ENCODE results near the gene FEM1B. TPM values are rescaled to one million over a fixed set of nuclear protein-coding genes. Genes with fewer than 3 reads are reported as not detected.

The FEM1B gene
- total RNA-seq, 1 experiment from 2014 or later, result 22.1 TPM

DNA sequence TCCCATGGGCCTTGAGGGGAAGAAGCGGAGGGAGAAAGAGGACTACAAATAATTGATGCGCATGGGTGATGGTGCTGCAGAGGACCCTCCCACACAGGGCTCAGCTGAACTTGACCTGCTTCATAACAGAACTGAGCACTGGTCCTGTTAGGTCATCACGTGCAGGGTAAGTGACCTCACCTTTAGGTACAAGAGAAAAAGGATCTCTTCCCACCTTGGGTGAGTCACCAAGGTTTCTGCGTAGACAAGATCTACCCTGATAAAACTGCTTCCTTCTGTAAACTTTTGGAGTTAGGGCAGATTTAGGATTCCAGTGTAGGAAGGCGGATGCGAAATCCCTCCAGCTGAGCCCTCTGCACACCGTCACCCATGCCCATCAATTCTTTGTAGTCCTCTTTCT lies 67.1 kb downstream of the FEM1B start:
- Histone ChIP-seq H3K27me3 (ENCODE audit: low read length) (no peaks in the 10 kb centered on the region), H3K79me2 (ENCODE audit: low read length) (no peaks in the 10 kb centered on the region), H3K9ac (ENCODE audit: low read length) (no peak overlapping the region), H4K20me1 (ENCODE audit: low read length) (no peaks in the 10 kb centered on the region), H3K4me1 (ENCODE audit: insufficient read depth, low read length) (no peaks in the 10 kb centered on the region), H2AFZ (ENCODE audit: low read length) (no peak overlapping the region), H3K27ac (ENCODE audit: low read length) (no peak overlapping the region), H3K4me3 (ENCODE audit: low read length) (no peak overlapping the region), H3K9me3 (ENCODE audit: low read length) (no peaks in the 10 kb centered on the region), H3K4me2 (ENCODE audit: low read length) (no peak overlapping the region), H3K9me2 (replicated peaks; ENCODE audit: low read length) (no peaks in the 10 kb centered on the region), H3F3A (ENCODE audit: low read length, unreplicated experiment) (no peaks in the 10 kb centered on the region), H3K36me3 (ENCODE audit: low read depth, low read length) (no peaks in the 10 kb centered on the region)
- ChIA-PET POLR2A (ENCODE audit: unreplicated experiment) (no interaction called here), CTCF (no interaction called here)
- intact Hi-C loops (cut with micrococcal nuclease), result no loop called here
- DNase-seq (peak; percentile 47), ATAC-seq (no peak)
- TF ChIP-seq EZH2 (IDR thresholded peaks at IDR 0.05; ENCODE audit: low read length, unreplicated experiment), result no peak
- no peak for TF ChIP-seq EZH2phosphoT487 (IDR thresholded peaks at IDR 0.05; ENCODE audit: borderline replicate concordance, low read length)
- TF ChIP-seq, protein P1, sequence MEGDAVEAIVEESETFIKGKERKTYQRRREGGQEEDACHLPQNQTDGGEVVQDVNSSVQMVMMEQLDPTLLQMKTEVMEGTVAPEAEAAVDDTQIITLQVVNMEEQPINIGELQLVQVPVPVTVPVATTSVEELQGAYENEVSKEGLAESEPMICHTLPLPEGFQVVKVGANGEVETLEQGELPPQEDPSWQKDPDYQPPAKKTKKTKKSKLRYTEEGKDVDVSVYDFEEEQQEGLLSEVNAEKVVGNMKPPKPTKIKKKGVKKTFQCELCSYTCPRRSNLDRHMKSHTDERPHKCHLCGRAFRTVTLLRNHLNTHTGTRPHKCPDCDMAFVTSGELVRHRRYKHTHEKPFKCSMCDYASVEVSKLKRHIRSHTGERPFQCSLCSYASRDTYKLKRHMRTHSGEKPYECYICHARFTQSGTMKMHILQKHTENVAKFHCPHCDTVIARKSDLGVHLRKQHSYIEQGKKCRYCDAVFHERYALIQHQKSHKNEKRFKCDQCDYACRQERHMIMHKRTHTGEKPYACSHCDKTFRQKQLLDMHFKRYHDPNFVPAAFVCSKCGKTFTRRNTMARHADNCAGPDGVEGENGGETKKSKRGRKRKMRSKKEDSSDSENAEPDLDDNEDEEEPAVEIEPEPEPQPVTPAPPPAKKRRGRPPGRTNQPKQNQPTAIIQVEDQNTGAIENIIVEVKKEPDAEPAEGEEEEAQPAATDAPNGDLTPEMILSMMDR (conservative IDR thresholded peaks at IDR 0.05; ENCODE audit: low read depth, low read length), result no peak
- BruUV-seq (replicated peaks), result no TSS peak

Other genes starting within 250 kb of the FEM1B start
- gene PIAS1, start 223.4 kb upstream of the FEM1B start, total RNA-seq (2014; rRNA removed), result 13.8 and 21.9 TPM in 2 replicates
- 4.5 and 4.8 TPM in 2 replicates for gene CALML4, start 72.4 kb upstream of the FEM1B start, total RNA-seq (2014; rRNA removed)
- gene CLN6, start 48.0 kb upstream of the FEM1B start, total RNA-seq (2014; rRNA removed), result 33.4 and 42.2 TPM in 2 replicates
- 0.06 TPM in 1 of 2 replicates, not detected in the other for gene ITGA11, start 154.4 kb downstream of the FEM1B start, total RNA-seq (2014; rRNA removed)

Measured in PC-3 (cell line).